GM10266 (cell line): Measurements from ENCODE around the gene CCDC142.
"Not testable (repeated sequence)": the region's sequence is repeated elsewhere in the genome, so short reads cannot be mapped to it uniquely, and the experiment has no call there.

Experiments used
- DNase-seq: peaks from one replicate; pipeline ENCODE4 v3.0.0; 2012; ENCODE audit errors: extremely low spot score
- CTCF ChIP-seq: IDR thresholded peaks from 2 replicates; pipeline ENCODE4 v1.5.1; 2012; ENCODE audit warnings: mild to moderate bottlenecking, low read depth; ENCODE audit not compliant: control insufficient read depth, insufficient read depth; ENCODE audit errors: missing control alignments

CCDC142 gene

GRCh38 chr2:74491648-74492544, 9.1 kb upstream of the CCDC142 start:
- DNase-seq = no peak
- no peak for TF ChIP-seq CTCF

- no peak for TF ChIP-seq CTCF
- DNase-seq = no peak
Observed at GRCh38 chr2:74489906-74490305, 7.1 kb upstream of the CCDC142 start.

- TF ChIP-seq CTCF = no peak
- DNase-seq = no peak
Observed at GRCh38 chr2:74488643-74489481, 6.1 kb upstream of the CCDC142 start.

GRCh38 chr2:74486141-74486540, 3.3 kb upstream of the CCDC142 start:
- DNase-seq = no peak
- no peak for TF ChIP-seq CTCF

GRCh38 chr2:74483675-74484164, 922 bp upstream of the CCDC142 start:
- not testable (repeated sequence) for DNase-seq

GRCh38 chr2:74481961-74482800, 617 bp downstream of the CCDC142 start:
- TF ChIP-seq CTCF = no peak
- peak; percentile 60 for DNase-seq

GRCh38 chr2:74481431-74481830, 1.4 kb downstream of the CCDC142 start:
- no peak for TF ChIP-seq CTCF
- DNase-seq = no peak
